ENCODE data around the gene ZNF664. TPM values are rescaled to one million over a fixed set of nuclear protein-coding genes. Genes with fewer than 3 reads are reported as not detected.

ZNF664 gene
- total RNA-seq, 1 donor from 2014 or later = 310 TPM

DNA sequence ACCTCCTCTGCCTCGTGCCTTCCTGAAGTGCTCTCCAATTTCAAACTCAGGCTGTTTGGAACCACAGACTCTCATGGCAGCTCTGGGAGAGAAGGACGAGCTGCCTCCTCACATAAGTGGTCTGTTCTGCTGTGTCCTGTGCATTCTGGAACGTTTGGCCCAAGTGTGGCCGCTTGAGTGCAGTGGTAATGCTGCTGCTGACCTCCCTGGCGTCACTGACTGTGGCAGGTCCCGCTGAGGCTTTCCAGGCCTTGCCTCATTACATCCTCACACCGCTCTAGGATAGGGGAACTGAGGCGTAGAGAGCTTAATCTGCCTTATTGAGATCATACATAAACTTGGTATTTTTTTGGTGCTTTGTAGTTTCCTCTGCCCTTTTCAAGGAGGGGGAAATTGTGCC is 14.6 kb upstream of the ZNF664 start:
- H3K36me3 Mint-ChIP-seq (ENCODE audit: unreplicated experiment) = no peaks in the 10 kb centered on the region
- peaks cover 4% of the 10 kb centered on the region for H3K9me3 Mint-ChIP-seq (ENCODE audit: unreplicated experiment)
- TF ChIP-seq, protein P1, sequence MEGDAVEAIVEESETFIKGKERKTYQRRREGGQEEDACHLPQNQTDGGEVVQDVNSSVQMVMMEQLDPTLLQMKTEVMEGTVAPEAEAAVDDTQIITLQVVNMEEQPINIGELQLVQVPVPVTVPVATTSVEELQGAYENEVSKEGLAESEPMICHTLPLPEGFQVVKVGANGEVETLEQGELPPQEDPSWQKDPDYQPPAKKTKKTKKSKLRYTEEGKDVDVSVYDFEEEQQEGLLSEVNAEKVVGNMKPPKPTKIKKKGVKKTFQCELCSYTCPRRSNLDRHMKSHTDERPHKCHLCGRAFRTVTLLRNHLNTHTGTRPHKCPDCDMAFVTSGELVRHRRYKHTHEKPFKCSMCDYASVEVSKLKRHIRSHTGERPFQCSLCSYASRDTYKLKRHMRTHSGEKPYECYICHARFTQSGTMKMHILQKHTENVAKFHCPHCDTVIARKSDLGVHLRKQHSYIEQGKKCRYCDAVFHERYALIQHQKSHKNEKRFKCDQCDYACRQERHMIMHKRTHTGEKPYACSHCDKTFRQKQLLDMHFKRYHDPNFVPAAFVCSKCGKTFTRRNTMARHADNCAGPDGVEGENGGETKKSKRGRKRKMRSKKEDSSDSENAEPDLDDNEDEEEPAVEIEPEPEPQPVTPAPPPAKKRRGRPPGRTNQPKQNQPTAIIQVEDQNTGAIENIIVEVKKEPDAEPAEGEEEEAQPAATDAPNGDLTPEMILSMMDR (IDR thresholded peaks at IDR 0.05; ENCODE audit: partially characterized antibody, unreplicated experiment) = no peak
- peaks cover 28% of the 10 kb centered on the region for H3K4me1 Mint-ChIP-seq (ENCODE audit: low read depth, unreplicated experiment)
- no peak for DNase-seq
- peaks cover 2% of the 10 kb centered on the region for H3K27me3 Mint-ChIP-seq (ENCODE audit: unreplicated experiment)
- H3K27ac Mint-ChIP-seq (ENCODE audit: unreplicated experiment) = no peak overlapping the region
- H3K4me3 Mint-ChIP-seq (ENCODE audit: unreplicated experiment) = no peak overlapping the region

GRCh38 chr12:123958876-123959275 is 14.1 kb upstream of the ZNF664 start:
- DNase-seq = no peak
- H3K4me3 Mint-ChIP-seq (ENCODE audit: unreplicated experiment) = no peak overlapping the region
- no peak overlapping the region for H3K27ac Mint-ChIP-seq (ENCODE audit: unreplicated experiment)
- TF ChIP-seq, protein P1 (IDR thresholded peaks at IDR 0.05; ENCODE audit: partially characterized antibody, unreplicated experiment) = no peak
- peaks cover 29% of the 10 kb centered on the region for H3K4me1 Mint-ChIP-seq (ENCODE audit: low read depth, unreplicated experiment)
- peaks cover 2% of the 10 kb centered on the region for H3K27me3 Mint-ChIP-seq (ENCODE audit: unreplicated experiment)
- H3K36me3 Mint-ChIP-seq (ENCODE audit: unreplicated experiment) = no peaks in the 10 kb centered on the region
- peaks cover 4% of the 10 kb centered on the region for H3K9me3 Mint-ChIP-seq (ENCODE audit: unreplicated experiment)

DNA sequence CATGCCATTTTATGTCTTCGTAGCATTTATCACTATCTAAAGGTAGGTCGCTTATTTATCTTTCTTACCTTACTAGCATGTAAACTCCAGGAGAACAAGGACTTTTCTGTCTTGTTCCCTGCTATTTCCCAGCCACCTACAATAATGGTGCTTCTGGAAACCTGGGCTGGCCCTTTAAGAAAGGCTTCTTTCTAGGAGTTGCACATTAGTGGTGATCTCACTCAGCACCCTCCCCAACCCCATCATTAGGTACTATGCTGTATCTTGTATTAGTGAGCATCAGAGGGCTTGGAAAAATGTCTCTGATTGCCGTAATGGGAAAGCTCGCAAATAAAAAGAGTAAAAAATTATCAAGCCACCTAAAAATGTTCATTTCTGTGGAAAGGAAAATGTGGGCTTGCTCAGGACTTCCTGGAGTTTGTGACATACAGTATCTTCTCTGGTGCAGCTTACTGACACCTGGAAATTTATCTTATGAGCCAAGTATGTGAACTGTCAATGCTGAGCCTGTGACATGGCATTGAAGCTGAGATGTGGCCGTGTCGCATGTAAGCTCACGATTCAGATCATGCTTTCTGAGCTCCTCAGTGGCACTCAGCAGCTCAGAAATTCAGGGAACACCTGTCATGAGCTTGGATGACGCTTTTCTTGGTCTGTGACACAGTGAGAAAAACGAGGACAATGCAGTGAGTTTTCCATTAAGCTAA is 12.8 kb upstream of the ZNF664 start:
- no peak for DNase-seq
- TF ChIP-seq, protein P1 (IDR thresholded peaks at IDR 0.05; ENCODE audit: partially characterized antibody, unreplicated experiment) = no peak
- H3K36me3 Mint-ChIP-seq (ENCODE audit: unreplicated experiment) = no peaks in the 10 kb centered on the region
- H3K9me3 Mint-ChIP-seq (ENCODE audit: unreplicated experiment) = peaks cover 4% of the 10 kb centered on the region
- H3K4me1 Mint-ChIP-seq (ENCODE audit: low read depth, unreplicated experiment) = peaks cover 26% of the 10 kb centered on the region
- peaks cover 2% of the 10 kb centered on the region for H3K27me3 Mint-ChIP-seq (ENCODE audit: unreplicated experiment)
- peak overlapping the region; percentile 65 for H3K27ac Mint-ChIP-seq (ENCODE audit: unreplicated experiment)
- H3K4me3 Mint-ChIP-seq (ENCODE audit: unreplicated experiment) = no peak overlapping the region

GRCh38 chr12:123960856-123961255 is 12.2 kb upstream of the ZNF664 start:
- H3K27me3 Mint-ChIP-seq (ENCODE audit: unreplicated experiment) = peaks cover 2% of the 10 kb centered on the region
- TF ChIP-seq, protein P1 (IDR thresholded peaks at IDR 0.05; ENCODE audit: partially characterized antibody, unreplicated experiment) = no peak
- peak overlapping the region; percentile 1 for H3K27ac Mint-ChIP-seq (ENCODE audit: unreplicated experiment)
- H3K4me3 Mint-ChIP-seq (ENCODE audit: unreplicated experiment) = peak overlapping the region; percentile 48
- no peaks in the 10 kb centered on the region for H3K36me3 Mint-ChIP-seq (ENCODE audit: unreplicated experiment)
- H3K9me3 Mint-ChIP-seq (ENCODE audit: unreplicated experiment) = peaks cover 4% of the 10 kb centered on the region
- DNase-seq = no peak
- peaks cover 26% of the 10 kb centered on the region for H3K4me1 Mint-ChIP-seq (ENCODE audit: low read depth, unreplicated experiment)

GRCh38 chr12:123961585-123962345 is 11.2 kb upstream of the ZNF664 start:
- Mint-ChIP-seq H3K4me3 (ENCODE audit: unreplicated experiment) (peak overlapping the region; percentile 1), H3K27me3 (ENCODE audit: unreplicated experiment) (peaks cover 2% of the 10 kb centered on the region), H3K27ac (ENCODE audit: unreplicated experiment) (peak overlapping the region; percentile 1), H3K4me1 (ENCODE audit: low read depth, unreplicated experiment) (peaks cover 26% of the 10 kb centered on the region), H3K9me3 (ENCODE audit: unreplicated experiment) (peaks cover 4% of the 10 kb centered on the region), H3K36me3 (ENCODE audit: unreplicated experiment) (no peaks in the 10 kb centered on the region)
- TF ChIP-seq, protein P1 (IDR thresholded peaks at IDR 0.05; ENCODE audit: partially characterized antibody, unreplicated experiment) = no peak
- DNase-seq = no peak
